H1 (cell line): Measurements from ENCODE around the gene CAMSAP1. TPM values are rescaled to one million over a fixed set of nuclear protein-coding genes. Genes with fewer than 3 reads are reported as not detected.

ENCODE experiments used
- CTCF ChIA-PET: fragments of 300-600 bp; sonication (Branson Sonifier 250); formaldehyde crosslinking; loops from one replicate; lab custom pipeline; 2021; ENCODE audit not compliant: partially characterized antibody; lab: Charles Lee
- POLR2A ChIA-PET: fragments of 300-600 bp; sonication (Branson Sonifier 250); formaldehyde crosslinking; loops from one replicate; lab custom pipeline; 2021; ENCODE audit warnings: inconsistent platforms; ENCODE audit not compliant: partially characterized antibody; lab: Charles Lee
- DNase-seq, 2 experiments: peaks; one replicate each; pipeline versions ENCODE4 v3.0.0 to v3.0.0-alpha.2; 2010 to 2022; ENCODE audit warnings: low spot score in 2 of 2, low read depth in 1 of 2, mixed read lengths in 1 of 2
- FAIRE-seq: peaks from 2 replicates; lab custom pipeline; 2011; peaks lifted over from hg19 to GRCh38; lab: Jason Lieb, UNC
- H2AFZ ChIP-seq: 2 replicates; pipeline ENCODE4 v1.8.1; 2012; ENCODE audit warnings: low read length, inconsistent platforms
- H2AK5ac ChIP-seq: 2 replicates; pipeline ENCODE4 v1.6.1; 2013; ENCODE audit warnings: low read depth, low read length
- H2BK120ac ChIP-seq: replicated peaks from 2 replicates; pipeline ENCODE3; 2013; ENCODE audit warnings: low read depth, low read length, inconsistent platforms
- H2BK12ac ChIP-seq: 2 replicates; pipeline ENCODE4 v1.6.1; 2013; ENCODE audit warnings: low read depth, low read length
- H2BK15ac ChIP-seq: 2 replicates; pipeline ENCODE4 v1.6.1; 2013; ENCODE audit warnings: low read length
- H2BK20ac ChIP-seq: 2 replicates; pipeline ENCODE4 v1.6.1; 2013; ENCODE audit warnings: low read length
- H2BK5ac ChIP-seq: 2 replicates; pipeline ENCODE4 v1.6.1; 2013; ENCODE audit warnings: low read depth, low read length
- H3K14ac ChIP-seq: 2 replicates; pipeline ENCODE4 v1.6.1; 2013; ENCODE audit warnings: inconsistent platforms; ENCODE audit not compliant: insufficient read length
- H3K18ac ChIP-seq: 2 replicates; pipeline ENCODE4 v1.6.1; 2013; ENCODE audit warnings: low read length; ENCODE audit errors: extremely low read depth
- H3K23ac ChIP-seq: 2 replicates; pipeline ENCODE4 v1.6.1; 2013; ENCODE audit warnings: inconsistent platforms; ENCODE audit not compliant: insufficient read length
- H3K23me2 ChIP-seq: 2 replicates; pipeline ENCODE4 v1.6.1; 2013; ENCODE audit warnings: low read depth, low read length
- H3K27ac ChIP-seq: 2 replicates; pipeline ENCODE4 v1.6.1; 2011; ENCODE audit warnings: low read depth, low read length, inconsistent platforms
- H3K27me3 ChIP-seq, 4 experiments: replicated peaks in 1 of 4; 1 replicate in 1 of 4; 2 replicates in 3 of 4; pipeline versions ENCODE4 v1.6.1 to v1.8.1; 2011 to 2013; ENCODE audit warnings: low read length in 3 of 4, mild to moderate bottlenecking in 3 of 4, inconsistent platforms in 2 of 4, mixed read lengths in 2 of 4, moderate library complexity in 1 of 4; ENCODE audit not compliant: control insufficient read depth in 3 of 4, insufficient read depth in 3 of 4; ENCODE audit errors: extremely low read depth in 1 of 4
- H3K36me3 ChIP-seq, 4 experiments: 2 replicates each; pipeline versions ENCODE4 v1.6.1 to v1.8.1; 2011 to 2013; ENCODE audit warnings: mild to moderate bottlenecking in 4 of 4, low read length in 3 of 4, moderate library complexity in 2 of 4, control low read depth in 1 of 4, inconsistent platforms in 1 of 4; ENCODE audit not compliant: insufficient read depth in 4 of 4, control insufficient read depth in 2 of 4
- H3K4ac ChIP-seq: replicated peaks from 2 replicates; pipeline ENCODE3; 2013; ENCODE audit warnings: low read length, low read depth, mixed read lengths, inconsistent platforms; ENCODE audit not compliant: insufficient read length
- H3K4me1 ChIP-seq, 4 experiments: replicated peaks in 1 of 4; 1 replicate in 1 of 4; 2 replicates in 3 of 4; pipeline versions ENCODE4 v1.6.1 to v1.8.1; 2011 to 2013; ENCODE audit warnings: low read length in 3 of 4, inconsistent platforms in 2 of 4, mixed read lengths in 1 of 4; ENCODE audit not compliant: insufficient read depth in 4 of 4, control insufficient read depth in 3 of 4
- H3K4me2 ChIP-seq, 2 experiments: 2 replicates each; pipeline versions ENCODE4 v1.6.1 to v1.8.1; 2011 to 2013; ENCODE audit warnings: low read depth in 2 of 2, low read length in 2 of 2, control low read depth in 1 of 2, inconsistent platforms in 1 of 2, mild to moderate bottlenecking in 1 of 2; ENCODE audit not compliant: insufficient read depth in 1 of 2
- H3K4me3 ChIP-seq, 4 experiments: fragments of 200-600, 300-600 bp in 1 of 4; sonication (generic), shearing (Covaris generic), sonication (Bioruptor Twin) in 1 of 4; 2 replicates each; pipeline versions ENCODE4 v1.5.1 to v1.8.1; 2011 to 2016; ENCODE audit warnings: low read length in 4 of 4, low read depth in 3 of 4, control low read depth in 2 of 4, inconsistent platforms in 2 of 4, mild to moderate bottlenecking in 2 of 4, mixed read lengths in 1 of 4, moderate library complexity in 1 of 4; ENCODE audit not compliant: insufficient read depth in 2 of 4; ENCODE audit errors: extremely low read depth in 1 of 4
- H3K56ac ChIP-seq: replicated peaks from 2 replicates; pipeline ENCODE3; 2013; ENCODE audit warnings: low read depth, mild to moderate bottlenecking, mixed read lengths, low read length, inconsistent platforms; ENCODE audit not compliant: insufficient read length
- H3K79me1 ChIP-seq: 2 replicates; pipeline ENCODE4 v1.6.1; 2013; ENCODE audit warnings: low read depth, low read length, control low read depth
- H3K79me2 ChIP-seq, 2 experiments: 2 replicates each; pipeline versions ENCODE4 v1.6.1 to v1.8.1; 2012 to 2013; ENCODE audit warnings: low read length in 2 of 2, mild to moderate bottlenecking in 2 of 2, inconsistent platforms in 1 of 2; ENCODE audit not compliant: insufficient read depth in 2 of 2, control insufficient read depth in 1 of 2
- H3K9ac ChIP-seq, 4 experiments: replicated peaks in 1 of 4; 1 replicate in 1 of 4; 2 replicates in 3 of 4; pipeline versions ENCODE4 v1.6.1 to v1.8.1; 2011 to 2013; ENCODE audit warnings: low read depth in 3 of 4, low read length in 3 of 4, control low read depth in 2 of 4, mild to moderate bottlenecking in 2 of 4, moderate library complexity in 2 of 4, inconsistent platforms in 1 of 4; ENCODE audit errors: extremely low read depth in 1 of 4
- H3K9me3 ChIP-seq, 2 experiments: 2 replicates each; pipeline versions ENCODE4 v1.6.1 to v1.8.1; 2012 to 2013; ENCODE audit warnings: mild to moderate bottlenecking in 2 of 2, moderate library complexity in 2 of 2, control low read depth in 1 of 2, inconsistent platforms in 1 of 2, low read depth in 1 of 2, low read length in 1 of 2, mixed read lengths in 1 of 2; ENCODE audit not compliant: insufficient read depth in 2 of 2
- H4K20me1 ChIP-seq, 2 experiments: replicated peaks in 1 of 2; 2 replicates each; pipeline versions ENCODE3 to v1.8.1; 2011 to 2013; ENCODE audit warnings: inconsistent platforms in 2 of 2, low read length in 2 of 2, mild to moderate bottlenecking in 1 of 2; ENCODE audit not compliant: insufficient read depth in 2 of 2, control insufficient read depth in 1 of 2
- H4K5ac ChIP-seq: 2 replicates; pipeline ENCODE4 v1.6.1; 2013; ENCODE audit warnings: low read length, low read depth, mixed read lengths, inconsistent platforms; ENCODE audit not compliant: insufficient read length
- H4K8ac ChIP-seq: 2 replicates; pipeline ENCODE4 v1.8.0; 2013; ENCODE audit warnings: mild to moderate bottlenecking, moderate library complexity, low read length, inconsistent platforms; ENCODE audit not compliant: insufficient read depth; ENCODE audit errors: extremely low read depth
- H4K91ac ChIP-seq: replicated peaks from 2 replicates; pipeline ENCODE3; 2013; ENCODE audit warnings: low read length, mixed read lengths, inconsistent platforms; ENCODE audit not compliant: insufficient read length
- CBX5 ChIP-seq: fragments of 300-800, 300-1000 bp; sonication (generic); IDR thresholded peaks from 2 replicates; pipeline ENCODE4 v1.7.1; 2016; ENCODE audit warnings: antibody characterized with exemption, low read length, low read depth
- HDAC6 ChIP-seq: IDR thresholded peaks from one replicate; pipeline ENCODE4 v1.7.1; 2012; ENCODE audit warnings: low read depth, mild to moderate bottlenecking, inconsistent platforms, low read length, moderate library complexity
- KDM4A ChIP-seq: IDR thresholded peaks from one replicate; pipeline ENCODE4 v1.7.1; 2012; ENCODE audit warnings: low read depth, mild to moderate bottlenecking, moderate library complexity, low read length, inconsistent platforms; ENCODE audit not compliant: severe bottlenecking
- RFX5 ChIP-seq: IDR thresholded peaks from 2 replicates; pipeline ENCODE4 v1.6.1; 2011; ENCODE audit warnings: low read depth, low read length, improper control_type of control experiment, borderline replicate concordance
- SIX5 ChIP-seq: IDR thresholded peaks from 2 replicates; pipeline ENCODE4 v1.6.1; 2011; ENCODE audit warnings: mild to moderate bottlenecking, low read depth, low read length
- WGBS, 2 experiments: shearing (Covaris generic) in 1 of 2; methylation state at CpG; one replicate each; pipeline versions ENCODE4 v1.1.6 to v1.1.7; 2013 to 2015; ENCODE audit warnings: low lambda C conversion rate in 2 of 2, mixed read lengths in 2 of 2, inconsistent platforms in 1 of 2, low coverage in 1 of 2, missing lambda C conversion rate in 1 of 2; ENCODE audit not compliant: insufficient replicate concordance in 2 of 2, insufficient coverage in 1 of 2, insufficient read length in 1 of 2; ENCODE audit errors: extremely low coverage in 1 of 2, missing lambda C conversion rate in 1 of 2; 5-methylcytosine and 5-hydroxymethylcytosine counted together
- polyA plus RNA-seq, 7 experiments: library from polyadenylated mRNA; depleted of rRNA in 3 of 7; stranded (reverse) in 5 of 7; unstranded in 2 of 7; fragments of >200 nt in 5 of 7; fragments of 200-250 nt in 2 of 7; gene quantifications; 1 replicate in 5 of 7; 2 replicates in 1 of 7; 4 replicates in 1 of 7; pipeline versions ENCODE4 v1.2.1 to v1.2.3, GENCODE V29; 2011 to 2013; ENCODE audit warnings: missing spikeins in 2 of 7, mixed read lengths in 2 of 7
- total RNA-seq: library from RNA; stranded (reverse); fragmentation: NEBNext Ultra II Directional; extraction: Animal tissue kit (Norgen Biotek cat#: 25700); gene quantifications from 2 replicates; pipeline ENCODE4 v1.2.1, GENCODE V29; 2021

CAMSAP1 gene
- total and polyA plus RNA-seq, 2 of the 8 experiments (the other 6 are each of a cell fraction or from before 2014, with no cell fraction given) = 13.4 to 44.0 TPM

GRCh38 chr9:135789838-135790291 lies 117.5 kb downstream of the CAMSAP1 start:
- no peak overlapping the region for H2AFZ ChIP-seq
- no peaks in the 10 kb centered on the region for H3K23me2 ChIP-seq
- no peaks in the 10 kb centered on the region for H3K9me3 ChIP-seq
- no peak overlapping the region for H3K4me2 ChIP-seq
- no peak overlapping the region for H3K23ac ChIP-seq
- H3K27me3 ChIP-seq = no peaks in the 10 kb centered on the region
- 91% methylated on average over 10 of the region's 13 CpGs; no CpG with 5 or more reads in 1 of the 2 experiments for WGBS, 2 experiments
- H3K9ac ChIP-seq = no peak overlapping the region
- no peaks in the 10 kb centered on the region for H3K36me3 ChIP-seq
- no peaks in the 10 kb centered on the region for H3K79me1 ChIP-seq
- no peak for TF ChIP-seq SIX5
- no peak for TF ChIP-seq KDM4A
- TF ChIP-seq RFX5 = no peak
- no peak for TF ChIP-seq CBX5
- TF ChIP-seq HDAC6 = no peak
- TF ChIP-seq, all 59 proteins: peak for 0
- no peak overlapping the region for H3K14ac ChIP-seq
- H2AK5ac ChIP-seq = no peak overlapping the region
- H3K27ac ChIP-seq = no peak overlapping the region
- DNase-seq = no peak
- H4K5ac ChIP-seq = no peak overlapping the region
- no peak overlapping the region for H2BK5ac ChIP-seq
- H2BK12ac ChIP-seq = no peak overlapping the region
- H3K4me1 ChIP-seq = no peaks in the 10 kb centered on the region
- FAIRE-seq = no peak
- H4K20me1 ChIP-seq = no peaks in the 10 kb centered on the region
- no peak overlapping the region for H4K8ac ChIP-seq
- H4K91ac ChIP-seq = no peak overlapping the region
- ChIA-PET CTCF (interaction anchor here (0.8 to 3.6 kb wide), 8 partner anchors 8 to 186 kb away, joined by 3 to 32 read pairs (median 4); no protein-coding TSS in a partner anchor), POLR2A (interaction anchor here (0.9 to 1.2 kb wide), 2 partner anchors 29 to 89 kb away, joined by 3 read pairs; no protein-coding TSS in a partner anchor)
- H3K4me3 ChIP-seq = no peak overlapping the region
- H2BK20ac ChIP-seq = no peak overlapping the region
- H2BK15ac ChIP-seq = no peak overlapping the region
- H3K79me2 ChIP-seq = no peaks in the 10 kb centered on the region
- H2BK120ac ChIP-seq = no peak overlapping the region
- no peak overlapping the region for H3K4ac ChIP-seq
- H3K56ac ChIP-seq = no peak overlapping the region
- no peak overlapping the region for H3K18ac ChIP-seq
